HG03442 (cell line): Measurements from ENCODE around the gene SMPD2.

Experiments used
- ATAC-seq: cut with Tn5 transposase; IDR thresholded peaks from one replicate; pipeline ENCODE4 v1.9.1; 2021; ENCODE audit warnings: mild to moderate bottlenecking, moderate library complexity; ENCODE audit not compliant: unreplicated experiment

Gene SMPD2

GRCh38 chr6:109483735-109484057 is 43.2 kb downstream of the SMPD2 start:
- no peak for ATAC-seq

GRCh38 chr6:109484122-109484521 is 43.6 kb downstream of the SMPD2 start:
- no peak for ATAC-seq

DNA sequence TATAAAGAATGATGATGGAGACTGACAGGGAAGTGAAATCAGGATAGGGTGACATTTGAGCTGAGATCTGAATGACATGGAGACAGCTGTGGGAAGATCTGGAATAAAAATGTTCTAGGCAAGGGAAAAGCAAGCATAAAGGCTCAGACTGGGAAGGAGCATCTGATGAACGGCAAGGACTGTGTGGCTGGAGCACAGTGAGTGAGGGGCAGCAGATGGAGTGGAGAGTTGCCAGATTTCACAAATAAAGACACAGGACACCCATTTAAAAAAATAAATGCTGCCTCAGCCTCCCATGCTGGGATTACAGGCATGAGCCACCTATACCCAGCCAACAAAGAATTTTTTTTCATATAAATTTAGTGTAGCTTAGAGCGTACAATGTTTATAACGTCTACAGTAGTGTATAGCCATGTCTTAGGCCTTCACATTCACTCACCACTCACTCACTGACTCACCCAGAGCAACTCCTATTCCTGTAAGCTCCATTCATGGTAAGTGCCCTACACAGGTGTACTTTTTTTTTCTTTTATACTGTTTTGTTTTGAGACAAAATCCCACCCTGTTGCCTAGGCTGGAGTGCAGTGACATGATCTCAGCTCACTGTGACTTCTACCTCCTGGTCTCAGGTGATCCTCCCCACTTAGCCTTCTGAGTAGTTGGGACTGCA is 44.9 kb downstream of the SMPD2 start:
- ATAC-seq: no peak

DNA sequence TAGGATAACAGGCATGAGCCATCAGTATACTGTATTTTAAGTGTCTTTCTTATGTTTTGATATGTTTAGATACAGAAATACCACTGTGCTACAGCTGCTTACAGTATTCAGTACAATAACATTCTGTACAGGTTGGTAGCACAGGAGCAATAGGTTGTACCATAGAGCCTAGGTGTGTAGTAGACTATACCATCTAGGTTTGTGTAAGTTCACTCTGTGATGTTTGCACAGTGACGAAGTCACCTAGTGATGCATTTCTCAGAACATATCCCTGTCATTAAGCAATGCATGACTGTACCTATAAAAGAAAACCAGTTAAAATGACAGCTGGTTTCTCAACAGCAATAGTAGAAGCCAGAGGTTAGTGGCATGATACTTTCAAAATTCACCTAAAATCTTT is 45.5 kb downstream of the SMPD2 start:
- no peak for ATAC-seq

DNA sequence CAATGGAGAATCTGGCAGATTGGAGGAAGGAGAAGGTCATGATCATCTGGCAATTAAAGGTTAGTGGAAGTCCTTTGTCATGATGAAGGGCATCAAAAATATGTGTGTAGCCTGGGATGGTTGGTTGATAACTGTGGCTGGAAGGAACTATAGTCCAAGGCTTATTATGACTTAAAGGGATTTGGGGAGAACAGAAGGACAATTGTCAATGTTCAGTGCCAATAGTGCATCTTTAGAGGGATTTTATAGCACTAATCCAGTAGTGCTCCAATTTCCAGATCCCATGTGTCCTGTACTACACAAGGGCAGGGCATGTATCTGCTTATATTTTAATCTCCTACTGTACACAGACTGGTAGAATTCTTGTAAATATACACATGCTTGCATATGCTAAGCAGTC is 47.5 kb downstream of the SMPD2 start:
- ATAC-seq: no peak

GRCh38 chr6:109490713-109491112 is 50.2 kb downstream of the SMPD2 start:
- no peak for ATAC-seq

GRCh38 chr6:109491207-109491938 is 50.8 kb downstream of the SMPD2 start:
- no peak for ATAC-seq
